Mesothelial cell of epicardium (in vitro differentiated cells): Measurements from ENCODE around the gene SON. TPM values are rescaled to one million over a fixed set of nuclear protein-coding genes. Genes with fewer than 3 reads are reported as not detected.
A peak's percentile ranks its signal among the peaks of the same experiment; 100 is the strongest.

Source experiments
- DNase-seq, 2 experiments: peaks; one replicate each; pipeline ENCODE4 v3.0.0; 2021; ENCODE audit warnings: low spot score in 2 of 2; ENCODE audit not compliant: unreplicated experiment in 2 of 2
- H3K27ac Mint-ChIP-seq: 2 replicates; pipeline ENCODE4 v1.8.0; 2021; ENCODE audit warnings: mixed read lengths
- H3K27me3 Mint-ChIP-seq: 2 replicates; pipeline ENCODE4 v1.8.0; 2021; ENCODE audit warnings: low read depth, mixed read lengths
- H3K36me3 Mint-ChIP-seq: 2 replicates; pipeline ENCODE4 v1.8.0; 2021; ENCODE audit warnings: mixed read lengths
- H3K4me1 Mint-ChIP-seq: 2 replicates; pipeline ENCODE4 v1.8.0; 2021; ENCODE audit warnings: mixed read lengths
- H3K4me3 Mint-ChIP-seq: 2 replicates; pipeline ENCODE4 v1.8.0; 2021; ENCODE audit warnings: mild to moderate bottlenecking, moderate library complexity, mixed read lengths
- H3K9me3 Mint-ChIP-seq: 2 replicates; pipeline ENCODE4 v1.8.0; 2021; ENCODE audit warnings: mixed read lengths
- CTCF ChIP-seq: fragments of 200-600 bp; sonication (generic); IDR thresholded peaks from one replicate; pipeline ENCODE4 v1.5.0; 2021; ENCODE audit warnings: antibody characterized with exemption; ENCODE audit not compliant: unreplicated experiment
- total RNA-seq: library from RNA; stranded (reverse); gene quantifications from 3 replicates; pipeline ENCODE4 v1.2.1, GENCODE V29; 2021

SON gene
- total RNA-seq, 1 donor from 2014 or later: 427 TPM

- peak; percentile 69 to 81 for DNase-seq
- H3K27ac Mint-ChIP-seq: peak within 1 kb of the TSS; percentile 100
- H3K9me3 Mint-ChIP-seq: peaks cover 4% of the 10 kb centered on the region
- peaks cover 18% of the 10 kb centered on the region for H3K36me3 Mint-ChIP-seq
- peaks cover 39% of the 10 kb centered on the region for H3K4me1 Mint-ChIP-seq
- H3K27me3 Mint-ChIP-seq: no peaks in the 10 kb centered on the region
- peak within 1 kb of the TSS; percentile 89 for H3K4me3 Mint-ChIP-seq
- TF ChIP-seq CTCF: no peak
These were observed 840 bp upstream of the SON start, which contains the start of gene GART for GRCh38 chr21:33541756-33542639. GART (minus strand) TSS chr21:33542117; CDS start chr21:33539315, 2,802 bp downstream.

GRCh38 chr21:33543505-33544129 is 779 bp downstream of the SON start:
- Mint-ChIP-seq H3K36me3 (peaks cover 10% of the 10 kb centered on the region), H3K27ac (peak overlapping the region; percentile 100), H3K27me3 (no peaks in the 10 kb centered on the region), H3K4me1 (peaks cover 39% of the 10 kb centered on the region), H3K9me3 (no peaks in the 10 kb centered on the region), H3K4me3 (peak overlapping the region; percentile 89)
- peak; percentile 63 to 75 for DNase-seq
- no peak for TF ChIP-seq CTCF

GRCh38 chr21:33544451-33545195 is 1.8 kb downstream of the SON start:
- Mint-ChIP-seq H3K27ac (peak overlapping the region; percentile 100), H3K9me3 (no peaks in the 10 kb centered on the region), H3K4me1 (peaks cover 39% of the 10 kb centered on the region), H3K36me3 (peaks cover 15% of the 10 kb centered on the region), H3K4me3 (peak overlapping the region; percentile 89), H3K27me3 (no peaks in the 10 kb centered on the region)
- DNase-seq: no peak
- no peak for TF ChIP-seq CTCF

- DNase-seq: no peak
- H3K4me3 Mint-ChIP-seq: no peak overlapping the region
- TF ChIP-seq CTCF: no peak
- no peaks in the 10 kb centered on the region for H3K27me3 Mint-ChIP-seq
- H3K27ac Mint-ChIP-seq: peak overlapping the region; percentile 40
- peaks cover 23% of the 10 kb centered on the region for H3K36me3 Mint-ChIP-seq
- peaks cover 30% of the 10 kb centered on the region for H3K4me1 Mint-ChIP-seq
- H3K9me3 Mint-ChIP-seq: no peaks in the 10 kb centered on the region
These were observed 3.2 kb downstream of the SON start for GRCh38 chr21:33546086-33546485.

GRCh38 chr21:33549848-33550771 is 7.3 kb downstream of the SON start:
- no peak for DNase-seq
- Mint-ChIP-seq H3K36me3 (peaks cover 53% of the 10 kb centered on the region), H3K4me1 (peaks cover 15% of the 10 kb centered on the region), H3K9me3 (peaks cover 11% of the 10 kb centered on the region), H3K27me3 (no peaks in the 10 kb centered on the region), H3K27ac (no peak overlapping the region), H3K4me3 (no peak overlapping the region)
- no peak for TF ChIP-seq CTCF
